Stimulated activated CD4-positive, alpha-beta T cell treated with anti-CD3 and anti-CD28 coated beads, Interleukin-15, amount 100 ng/mL, for 24 hours (primary cell): Measurements from ENCODE around the gene MPIG6B.

Source experiments
- DNase-seq: peaks from one replicate; pipeline ENCODE4 v3.0.0-alpha.2; 2020

MPIG6B gene, protein sequence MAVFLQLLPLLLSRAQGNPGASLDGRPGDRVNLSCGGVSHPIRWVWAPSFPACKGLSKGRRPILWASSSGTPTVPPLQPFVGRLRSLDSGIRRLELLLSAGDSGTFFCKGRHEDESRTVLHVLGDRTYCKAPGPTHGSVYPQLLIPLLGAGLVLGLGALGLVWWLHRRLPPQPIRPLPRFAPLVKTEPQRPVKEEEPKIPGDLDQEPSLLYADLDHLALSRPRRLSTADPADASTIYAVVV

DNA sequence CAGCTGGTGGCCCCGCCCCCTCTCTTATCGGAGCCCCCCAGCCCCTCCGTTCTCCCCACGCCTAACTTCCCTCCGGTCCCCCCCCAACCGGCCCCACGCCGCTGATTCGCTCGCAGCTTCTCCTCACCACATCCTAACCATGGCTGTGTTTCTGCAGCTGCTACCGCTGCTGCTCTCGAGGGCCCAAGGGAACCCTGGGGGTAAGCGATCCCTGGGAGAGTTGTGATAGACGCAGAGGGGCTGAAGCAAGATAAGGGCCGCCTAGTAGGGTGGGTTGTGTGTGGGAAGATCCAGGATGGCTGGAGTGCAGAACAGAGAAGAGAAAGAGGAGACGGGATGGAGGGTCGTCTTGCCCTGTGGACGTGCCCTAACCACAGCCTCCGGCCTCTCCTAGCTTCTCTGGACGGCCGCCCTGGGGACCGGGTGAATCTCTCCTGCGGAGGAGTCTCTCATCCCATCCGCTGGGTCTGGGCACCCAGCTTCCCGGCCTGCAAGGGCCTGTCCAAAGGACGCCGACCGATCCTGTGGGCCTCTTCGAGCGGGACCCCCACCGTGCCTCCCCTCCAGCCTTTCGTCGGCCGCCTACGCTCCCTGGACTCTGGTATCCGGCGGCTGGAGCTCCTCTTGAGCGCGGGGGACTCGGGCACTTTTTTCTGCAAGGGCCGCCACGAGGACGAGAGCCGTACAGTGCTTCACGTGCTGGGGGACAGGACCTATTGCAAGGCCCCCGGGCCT lies at the start of gene MPIG6B:
Gene MPIG6B, plus strand, starts transcription at position 129 of the 735 bp plus-strand sequence. Its CDS starts 11 bp downstream, at position 140.
- DNase-seq, result no peak

DNA sequence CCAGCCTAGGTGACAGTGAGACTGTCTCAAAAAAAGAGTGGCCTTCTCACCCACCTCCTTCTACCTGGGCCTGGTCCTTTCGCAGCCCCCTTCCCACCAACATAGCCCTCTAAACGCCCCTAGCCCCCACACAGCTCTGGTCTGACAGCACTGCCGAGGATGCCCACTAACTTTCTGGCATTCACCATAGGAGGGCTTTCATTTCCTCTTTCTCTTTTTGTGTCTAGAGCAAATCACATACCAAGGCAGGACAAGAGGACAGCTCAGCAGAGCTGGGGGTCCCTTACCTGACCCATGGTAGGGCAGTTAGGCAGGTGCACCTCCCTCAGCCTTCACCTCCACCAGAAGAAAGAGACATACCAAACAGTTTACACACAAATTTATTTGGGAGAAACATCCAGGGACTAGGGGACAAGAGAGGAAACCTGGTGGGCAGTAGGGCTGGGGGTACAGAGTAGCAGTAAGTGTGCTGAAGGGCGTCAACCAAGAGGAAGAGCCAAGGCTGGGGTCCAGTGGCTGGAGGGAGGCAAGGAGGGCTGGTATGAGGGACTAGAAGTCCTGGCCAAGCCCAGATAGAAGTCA lies 46.8 kb upstream of the MPIG6B start:
- no peak for DNase-seq

DNA sequence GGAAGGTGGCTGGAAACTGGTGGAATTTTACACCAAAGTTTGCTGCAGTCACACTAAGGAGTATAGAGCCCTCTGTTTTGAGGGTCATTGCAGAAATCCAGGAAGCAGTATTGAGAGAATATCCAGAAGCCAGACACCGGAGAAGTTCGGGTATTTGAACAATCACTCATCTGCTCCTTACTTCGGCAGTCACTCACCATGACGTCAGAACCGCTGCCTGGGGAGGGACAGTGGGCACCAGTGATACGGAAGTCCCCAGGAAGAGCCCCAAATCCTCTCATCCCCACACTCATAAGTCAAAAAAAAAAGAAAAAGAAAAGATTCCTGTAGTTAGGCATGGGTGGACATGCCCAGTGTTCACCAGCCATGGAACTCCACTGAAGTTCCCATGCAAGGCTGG lies 46.3 kb upstream of the MPIG6B start:
- no peak for DNase-seq

DNA sequence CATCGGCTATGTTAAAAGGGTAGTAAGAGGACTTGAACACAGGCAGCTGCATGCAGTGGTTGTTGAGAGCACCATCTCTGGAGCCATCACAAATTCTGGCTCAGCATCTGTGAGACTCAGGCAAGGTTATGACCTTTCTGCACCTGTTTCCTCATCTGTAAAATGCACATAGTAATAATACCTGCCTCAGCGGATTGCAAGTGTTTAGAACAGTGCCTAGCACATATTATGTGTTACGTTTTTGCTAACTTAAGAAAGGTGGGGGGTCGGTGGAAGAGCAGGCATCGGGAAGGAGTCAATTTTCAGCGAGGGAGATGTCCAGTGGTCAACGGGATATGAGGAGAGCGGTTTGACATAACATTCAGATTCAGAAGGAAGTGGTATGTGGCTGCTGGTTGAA lies 45.2 kb upstream of the MPIG6B start:
- DNase-seq, result no peak

DNA sequence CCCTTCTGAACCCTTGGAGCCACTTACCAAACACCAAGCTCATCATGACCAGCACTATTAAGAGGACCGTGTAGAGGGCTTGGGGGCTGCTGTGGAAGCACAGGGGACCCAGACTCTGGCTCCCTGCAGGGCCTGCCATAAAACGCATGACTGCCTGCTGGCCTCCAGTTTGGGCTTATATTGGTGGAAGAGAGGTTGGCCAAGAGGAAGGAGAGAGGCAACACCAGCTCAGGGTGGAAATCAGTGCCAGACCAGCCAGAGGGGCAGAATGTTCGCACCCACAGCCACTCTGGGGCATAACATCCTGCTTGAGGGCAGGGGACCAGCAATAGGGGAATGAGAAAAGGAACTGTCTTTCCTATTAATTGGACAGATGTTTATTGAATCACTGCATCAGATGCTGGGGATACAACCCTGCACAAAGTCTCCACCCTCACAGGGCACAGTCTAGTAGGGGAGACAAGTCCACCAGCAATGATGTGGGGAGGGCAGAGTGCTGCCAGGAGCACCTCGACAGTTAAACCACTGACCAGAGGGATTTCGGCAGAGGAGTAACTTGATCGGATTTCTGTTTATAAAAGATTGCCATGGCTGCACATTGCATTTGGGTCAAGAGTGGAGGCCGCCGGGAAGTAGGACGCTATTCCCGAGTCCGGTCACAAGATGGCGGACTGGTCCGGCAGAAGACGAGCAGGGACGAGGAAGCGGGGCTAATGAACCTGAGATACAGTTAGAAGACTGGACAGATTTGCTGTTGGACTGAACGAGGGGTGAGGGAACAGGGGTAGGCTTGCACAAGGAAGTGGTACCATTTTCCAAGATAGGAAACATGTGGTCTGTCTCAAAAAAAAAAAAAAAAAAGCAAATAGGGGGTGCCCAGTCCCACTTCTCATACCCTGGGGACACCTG lies 42.7 kb upstream of the MPIG6B start, which contains the start of gene LY6G5C:
Gene LY6G5C, minus strand, starts transcription at position 842 of the 909 bp plus-strand sequence. Its CDS starts 694 bp downstream, at position 148.
- DNase-seq, result peak; percentile 72

DNA sequence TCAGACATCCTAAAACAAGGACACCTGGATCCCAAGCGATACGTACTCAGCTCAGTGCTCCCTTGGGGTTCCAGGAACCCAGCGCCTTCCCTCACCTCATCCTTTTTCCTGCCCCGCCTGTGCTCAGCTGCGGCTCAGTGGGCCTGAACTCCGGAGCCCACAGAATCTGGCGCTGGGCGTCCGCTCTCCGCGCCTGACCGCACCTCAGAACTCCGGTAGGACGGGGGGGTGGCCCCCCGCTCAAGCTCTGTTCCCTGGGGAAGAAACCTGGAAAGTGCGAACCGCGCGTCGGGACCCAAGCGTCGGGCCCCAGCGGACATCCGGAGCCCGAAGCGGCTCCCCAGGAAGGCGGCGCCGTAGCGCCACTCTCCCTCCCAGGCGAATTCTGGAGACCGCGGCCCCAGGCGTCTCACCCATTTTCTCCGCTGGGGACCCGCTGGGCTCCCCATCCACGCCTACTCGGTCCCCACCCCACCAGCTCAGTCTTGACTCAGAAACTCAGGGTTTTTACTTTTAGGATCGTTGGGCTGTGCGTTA lies 42.0 kb upstream of the MPIG6B start:
- peak; percentile 70 for DNase-seq

DNA sequence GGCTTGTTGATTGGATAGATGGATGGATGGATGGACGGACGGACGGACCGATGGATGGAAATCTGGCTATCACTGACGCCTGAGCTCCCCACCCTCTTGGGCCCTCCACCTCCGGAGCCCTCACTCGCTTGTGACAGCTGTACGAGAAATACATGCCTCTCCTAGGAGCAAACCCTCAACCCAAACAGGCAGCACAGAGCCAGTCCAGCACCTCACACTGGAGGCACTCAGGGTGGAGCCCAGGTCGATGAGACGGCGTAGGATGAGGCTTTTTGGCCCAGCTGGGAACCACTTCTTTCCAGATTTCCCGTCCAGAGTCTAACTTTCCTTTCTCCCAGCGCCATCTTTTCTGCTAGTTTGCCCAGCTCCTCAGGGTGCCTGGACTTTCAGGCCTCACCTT lies 39.6 kb upstream of the MPIG6B start:
- no peak for DNase-seq

DNA sequence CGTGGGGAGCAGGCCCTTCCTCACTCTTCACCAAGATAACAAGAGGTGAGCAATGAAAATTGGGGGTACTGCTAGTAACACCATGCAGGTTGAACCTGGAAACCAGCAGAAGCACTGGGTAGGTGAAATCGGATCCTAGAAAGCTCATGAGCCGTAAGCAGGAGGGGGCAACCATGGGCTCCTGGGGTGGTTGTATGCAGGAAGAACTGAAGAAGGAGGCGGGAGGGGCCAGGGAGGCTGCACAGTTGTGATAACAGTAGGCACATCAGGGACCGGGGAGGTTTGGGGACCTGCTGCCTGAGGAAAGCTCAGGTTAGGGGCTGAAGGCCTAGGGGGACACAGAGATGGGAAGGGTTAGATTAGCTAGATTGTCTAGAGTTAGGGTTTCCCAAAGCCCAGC lies 36.7 kb upstream of the MPIG6B start:
- DNase-seq, result no peak

DNA sequence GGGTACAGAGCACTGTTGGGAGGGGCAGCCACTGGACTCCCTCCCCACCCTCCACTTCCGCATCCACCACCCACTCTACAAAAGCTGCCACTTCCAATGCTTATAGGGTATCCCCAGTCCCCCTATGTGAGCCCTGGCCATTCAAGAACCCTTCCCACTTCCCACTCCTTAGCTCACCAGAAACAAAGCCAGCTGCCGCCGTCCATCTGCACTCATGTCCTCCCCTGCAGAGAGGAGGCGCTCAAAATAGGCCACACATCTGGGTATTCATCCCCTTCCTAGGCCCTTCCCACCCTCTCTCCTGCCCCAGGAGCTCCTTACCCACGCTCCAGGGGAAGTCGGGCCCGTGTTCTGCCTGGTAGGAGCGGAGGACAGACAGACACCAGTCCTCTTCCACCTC lies 35.9 kb upstream of the MPIG6B start:
- no peak for DNase-seq

DNA sequence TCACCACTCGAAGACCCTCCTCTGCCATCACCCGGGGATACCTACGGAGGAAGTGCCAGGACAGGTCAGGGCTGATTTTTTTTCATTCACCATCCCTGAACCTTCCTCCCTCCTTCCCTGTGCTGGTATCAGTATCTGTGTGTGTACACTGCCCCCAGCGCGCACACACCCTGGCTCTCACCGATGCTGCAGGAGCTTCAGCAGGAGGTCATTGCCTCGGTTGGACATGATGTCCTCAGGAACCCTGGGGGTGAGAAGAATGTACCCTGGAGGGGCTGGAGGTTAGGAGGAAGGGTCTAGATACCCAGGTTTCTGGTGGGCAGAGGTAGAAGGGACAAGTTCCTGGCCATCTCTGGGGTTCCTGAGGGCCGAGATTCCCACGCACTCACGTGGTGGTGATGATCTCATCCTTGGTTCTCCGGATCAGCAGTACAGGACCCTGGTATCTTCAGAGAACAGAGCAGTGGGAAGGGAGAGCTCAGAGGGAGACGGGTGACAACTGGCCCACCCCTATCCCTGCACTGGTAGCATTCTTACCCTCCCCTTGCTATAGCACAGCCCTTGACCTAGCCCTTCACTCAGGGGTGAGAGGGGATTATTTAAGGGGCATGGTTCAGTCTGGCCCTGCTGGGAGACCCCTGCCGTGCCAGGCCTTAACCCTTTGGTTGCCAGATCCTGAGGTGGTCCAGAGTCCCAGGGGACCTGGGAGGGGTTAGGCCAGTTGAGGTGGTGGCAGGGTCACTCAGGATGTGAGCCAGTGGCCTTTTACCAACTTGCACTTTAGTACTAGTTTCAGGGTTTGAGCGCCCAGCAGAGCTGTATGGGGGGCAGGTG lies 35.1 kb upstream of the MPIG6B start:
- no peak for DNase-seq

DNA sequence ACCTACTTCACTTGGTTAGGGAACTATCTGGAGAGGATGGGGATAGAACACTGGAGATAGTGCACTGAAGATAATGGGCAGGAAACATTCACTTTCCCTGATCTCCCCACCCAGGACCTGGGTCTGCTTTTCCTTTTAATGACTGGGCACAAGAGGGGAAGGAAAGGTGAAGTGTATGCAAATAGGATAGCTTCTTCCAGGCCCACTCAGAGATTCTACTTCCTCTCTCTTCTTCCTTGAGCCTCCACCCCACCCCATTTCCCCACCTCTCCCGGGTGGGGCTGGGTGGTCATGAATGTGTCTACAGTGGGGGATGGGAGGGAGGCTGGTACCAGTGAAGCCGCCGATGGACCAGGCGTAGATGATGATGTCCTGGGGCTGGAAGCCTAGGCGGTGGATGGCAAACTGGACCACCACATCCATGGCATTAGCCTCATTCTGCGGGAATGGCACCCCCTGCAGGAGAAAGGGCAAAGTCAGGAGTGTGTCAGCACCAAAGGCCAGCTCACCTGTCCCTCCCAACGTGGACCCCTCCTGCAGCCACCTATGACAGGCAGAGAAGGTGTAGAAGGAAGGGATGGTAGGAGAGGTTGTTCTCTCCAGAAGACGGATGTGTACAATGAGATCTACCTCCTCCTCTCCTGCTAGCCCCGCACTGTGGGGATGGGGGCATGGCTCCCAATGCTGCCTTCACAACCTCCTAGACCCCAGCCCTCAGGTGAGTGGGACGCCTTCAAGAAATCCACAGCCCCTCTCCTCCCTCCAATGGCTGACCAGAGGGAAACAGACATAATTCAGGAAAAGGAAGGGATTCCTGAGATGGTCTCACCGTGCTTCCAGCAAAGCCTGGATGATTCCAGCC lies 33.7 kb upstream of the MPIG6B start:
- DNase-seq, result no peak

DNA sequence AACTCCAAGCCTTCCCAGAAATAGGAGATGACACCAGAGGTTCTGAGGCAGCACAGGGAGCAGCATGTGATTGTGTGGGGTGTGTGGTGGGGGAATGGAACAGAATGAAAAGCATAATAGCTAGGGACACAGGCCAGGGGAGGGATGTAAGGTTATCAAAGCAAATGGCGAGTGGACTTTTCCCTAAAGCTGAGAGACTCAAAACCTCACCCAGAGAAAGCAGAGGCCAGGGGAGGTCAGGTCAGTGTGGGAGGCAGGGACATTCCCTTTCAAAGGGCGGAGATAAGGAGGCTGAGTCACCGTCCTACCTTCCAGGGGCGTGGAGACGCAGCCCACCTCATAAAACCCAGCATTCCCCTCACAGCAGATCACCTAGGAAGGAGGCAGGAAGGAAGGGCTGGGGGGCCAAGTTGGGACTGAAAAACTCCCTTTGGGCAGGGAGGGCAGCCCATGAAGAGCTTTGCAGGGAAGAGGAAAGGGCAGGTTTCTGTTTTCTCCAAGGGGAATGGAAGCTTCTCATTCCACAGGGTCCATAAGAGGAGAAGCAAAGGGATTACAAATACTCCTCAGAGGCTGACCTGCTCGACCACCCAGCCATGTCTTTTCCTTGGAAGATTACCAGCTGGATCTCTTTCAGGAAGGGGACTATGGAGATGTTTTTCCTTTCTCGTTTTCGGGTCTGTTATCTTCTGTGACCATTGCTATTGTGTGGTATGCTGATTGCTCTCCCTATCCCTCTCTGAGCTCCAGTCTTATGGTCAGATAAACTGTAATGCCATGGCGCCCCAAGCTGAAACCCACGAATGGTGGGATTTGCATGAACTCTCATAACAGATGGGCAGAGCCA lies 32.7 kb upstream of the MPIG6B start:
- no peak for DNase-seq

DNA sequence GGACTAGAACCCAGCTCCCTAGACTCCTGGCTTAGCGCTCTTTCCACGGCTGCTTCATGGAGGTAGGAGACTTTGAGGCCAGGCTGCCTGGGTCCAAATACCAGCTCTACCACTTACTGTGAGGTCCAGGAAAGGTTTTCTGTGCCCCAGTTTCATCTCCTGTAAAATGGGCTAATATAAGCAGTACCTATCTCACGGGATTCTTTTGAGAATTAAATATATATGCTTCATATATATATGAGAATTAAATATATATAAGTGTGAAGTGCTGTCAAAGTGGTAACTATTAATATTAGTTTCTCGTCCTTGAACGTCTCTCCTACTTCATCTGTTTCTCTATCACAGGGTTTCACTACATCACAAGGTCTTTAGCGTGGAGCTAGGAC lies 32.1 kb upstream of the MPIG6B start:
- DNase-seq, result no peak

DNA sequence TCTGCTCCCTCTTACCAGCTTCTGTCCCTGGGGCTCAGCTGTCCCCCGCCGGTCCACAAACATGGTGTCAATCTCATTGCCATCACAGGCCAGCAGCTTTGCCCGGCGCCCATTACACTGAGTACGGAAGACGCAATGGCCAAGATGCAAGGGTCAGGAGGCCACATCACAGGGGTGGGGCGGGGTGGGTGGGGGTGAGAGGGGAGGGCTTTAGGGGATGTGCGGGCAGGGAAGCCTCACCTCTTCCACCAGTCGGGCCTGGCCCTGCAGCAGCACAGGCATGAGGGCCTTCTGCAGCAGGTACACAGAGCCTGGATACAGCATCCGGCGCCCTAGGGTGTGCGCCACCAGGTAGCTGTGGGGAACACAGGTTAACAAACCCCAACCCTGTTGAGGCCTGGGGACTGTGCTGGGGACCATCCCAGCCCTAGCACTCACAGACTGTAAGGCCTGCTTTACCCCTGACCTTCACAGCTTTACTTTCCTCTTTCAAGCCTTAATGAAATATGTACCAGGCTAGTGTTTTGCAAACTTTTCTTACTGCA lies 31.5 kb upstream of the MPIG6B start:
- DNase-seq, result no peak

DNA sequence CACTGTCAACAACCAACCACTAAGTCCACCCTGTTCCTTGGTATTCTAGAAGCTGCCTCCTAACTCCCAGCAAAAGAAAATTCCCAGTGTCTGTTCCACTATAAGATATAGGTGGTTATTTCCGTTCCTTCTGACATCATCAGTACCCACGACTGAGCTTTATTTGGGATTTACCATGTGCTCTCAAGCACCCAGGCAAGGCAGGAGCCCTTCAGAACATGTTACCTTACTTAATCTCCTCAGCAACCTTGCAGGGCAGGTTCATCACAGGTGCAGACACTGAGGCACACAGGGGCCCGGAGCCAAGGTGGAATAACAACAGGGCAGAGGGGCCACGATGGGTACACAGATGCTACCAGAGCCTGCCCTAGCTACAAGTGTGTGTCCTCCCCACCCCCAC lies 30.8 kb upstream of the MPIG6B start:
- DNase-seq, result no peak

DNA sequence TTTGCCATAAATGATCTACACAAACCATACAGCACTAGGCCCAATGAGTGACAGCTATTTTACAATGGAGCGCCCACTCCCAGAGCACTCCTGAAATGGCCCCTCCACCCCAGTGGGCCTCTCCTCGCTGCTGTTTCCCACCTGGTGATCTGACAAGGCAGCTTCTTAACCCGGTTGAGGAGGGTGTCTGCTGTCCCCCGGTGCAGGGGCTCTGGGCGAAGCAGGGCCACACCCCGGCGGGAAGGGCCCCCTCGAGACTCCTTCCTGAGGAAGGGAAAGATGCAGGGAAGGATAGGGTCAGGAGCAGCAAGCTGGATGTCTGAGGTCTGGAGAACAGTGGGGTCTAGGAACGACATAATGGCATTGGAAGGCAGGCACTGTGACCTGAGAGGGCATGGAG lies 30.3 kb upstream of the MPIG6B start:
- DNase-seq, result no peak

DNA sequence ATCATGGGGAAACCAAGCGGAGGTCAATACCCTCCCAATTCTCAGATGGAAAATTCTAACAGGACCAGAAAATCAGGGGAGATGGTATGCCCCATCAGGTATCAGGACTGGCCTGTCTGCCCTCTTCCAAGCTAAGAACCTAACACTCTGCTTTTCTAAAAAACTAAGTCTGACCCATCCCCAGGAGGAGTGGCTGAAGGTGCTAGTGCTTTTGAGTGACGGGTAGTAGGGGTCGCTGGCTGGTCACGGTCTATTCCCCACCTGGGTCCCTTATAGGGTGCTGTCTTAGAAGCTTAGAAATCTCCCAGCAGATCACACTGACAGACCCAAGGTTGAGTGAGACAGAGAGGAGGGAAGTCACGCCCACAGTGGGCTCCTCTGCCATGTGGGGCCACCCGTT lies 29.6 kb upstream of the MPIG6B start:
- no peak for DNase-seq

DNA sequence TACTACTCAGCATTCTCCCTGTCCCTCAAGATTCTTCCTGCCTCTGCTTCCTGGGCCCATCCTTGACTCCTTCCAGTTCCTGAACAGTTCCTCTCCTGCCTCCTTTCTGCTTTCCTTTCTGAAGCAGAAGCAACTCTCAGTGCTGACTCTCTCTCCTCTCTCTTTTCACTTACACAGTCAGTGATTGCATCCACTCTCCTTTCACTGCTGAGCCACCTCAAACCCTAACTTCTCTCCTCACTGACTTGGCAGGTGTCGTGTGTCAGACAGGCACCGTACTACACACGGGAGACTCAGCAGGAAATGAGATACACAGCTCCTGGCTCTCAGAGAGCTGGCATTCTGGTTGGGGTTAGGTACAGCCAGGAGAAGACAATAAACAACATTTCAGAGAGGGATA lies 25.6 kb upstream of the MPIG6B start:
- DNase-seq, result no peak

DNA sequence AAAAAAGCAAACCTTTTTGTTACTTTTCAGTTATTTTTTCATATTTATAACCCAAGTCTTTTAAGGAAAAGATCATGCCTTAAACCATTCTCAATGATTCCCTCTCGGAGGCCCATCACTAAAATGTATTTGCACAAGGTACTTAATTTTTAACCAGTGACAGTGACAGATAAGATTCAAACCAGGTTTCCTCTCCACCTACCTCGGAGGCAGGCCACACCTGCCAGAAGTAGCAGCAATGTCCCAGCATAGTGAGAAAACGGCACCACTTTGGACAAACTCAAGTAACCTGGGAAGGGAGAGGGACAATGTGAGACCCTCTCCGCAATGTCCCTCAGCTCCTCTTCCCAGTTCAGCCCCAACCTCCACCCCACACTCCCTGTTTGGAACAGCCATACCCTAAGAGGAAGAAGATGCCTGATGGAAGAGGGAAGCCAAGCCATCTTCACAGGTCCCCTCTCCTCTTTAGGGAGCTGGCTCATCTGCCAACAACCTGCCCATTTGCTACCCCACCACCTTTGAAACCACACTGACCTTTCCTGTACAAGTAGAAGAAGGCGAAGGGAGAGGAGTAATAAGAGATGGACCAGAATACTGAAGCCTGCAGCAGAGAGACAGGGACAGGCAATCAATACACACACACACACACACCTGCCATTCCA lies 22.3 kb upstream of the MPIG6B start:
- DNase-seq, result no peak
